ENCODE data around the gene FURIN. TPM values are rescaled to one million over a fixed set of nuclear protein-coding genes. Genes with fewer than 3 reads are reported as not detected.

FURIN gene
- total and polyA plus RNA-seq, 9 of the 15 experiments (the other 6 are each of a cell fraction or from before 2014, with no cell fraction given): 0.92 to 99.9 (median 34.8) TPM

GRCh38 chr15:90901175-90902039 lies 33.0 kb downstream of the FURIN start (continued):
- no peak for TF ChIP-seq CEBPZ (IDR thresholded peaks at IDR 0.05; ENCODE audit: borderline replicate concordance, low read depth, low read length)
- peak; percentile 94 for TF ChIP-seq ZKSCAN8 (CRISPR knock-in tag; IDR thresholded peaks at IDR 0.05)
- peak; percentile 32; the same call in 1 of the 2 replicates for TF ChIP-seq ZBTB34 (CRISPR knock-in tag; IDR thresholded peaks at IDR 0.05)
- TF ChIP-seq BRD9 (IDR thresholded peaks at IDR 0.05; ENCODE audit: low read depth, partially characterized antibody): no peak
- TF ChIP-seq MAFF (IDR thresholded peaks at IDR 0.05; ENCODE audit: low read length): peak; percentile 40; the same call in 1 of the 2 replicates
- TF ChIP-seq MYNN (IDR thresholded peaks at IDR 0.05): peak; percentile 81
- no peak for TF ChIP-seq MYNN (CRISPR knock-in tag; IDR thresholded peaks at IDR 0.05)
- TF ChIP-seq SNRNP70 (optimal IDR thresholded peaks at IDR 0.05; ENCODE audit: low read depth, low read length): no peak
- TF ChIP-seq PBX2 (CRISPR knock-in tag; IDR thresholded peaks at IDR 0.05; ENCODE audit: low read depth): no peak
- peak; percentile 95 for TF ChIP-seq PBX2 (tag; conservative IDR thresholded peaks at IDR 0.05; ENCODE audit: low read depth)
- peak; percentile 70 for TF ChIP-seq ZNF239 (CRISPR knock-in tag; IDR thresholded peaks at IDR 0.05)
- no peak for TF ChIP-seq ZNF436 (CRISPR knock-in tag; IDR thresholded peaks at IDR 0.05)
- no peak for TF ChIP-seq PCBP1 (IDR thresholded peaks at IDR 0.05; ENCODE audit: low read depth, low read length, poor library complexity, severe bottlenecking)
- TF ChIP-seq PCBP2 (IDR thresholded peaks at IDR 0.05; ENCODE audit: low read depth, low read length, poor library complexity, severe bottlenecking): no peak
- peak; percentile 95 for TF ChIP-seq ZNF584 (CRISPR knock-in tag; IDR thresholded peaks at IDR 0.05; ENCODE audit: low read depth)
- TF ChIP-seq SMARCB1 (IDR thresholded peaks at IDR 0.05; ENCODE audit: insufficient read length, low read depth): peak; percentile 21
- TF ChIP-seq SP1 (CRISPR knock-in tag; IDR thresholded peaks at IDR 0.05): no peak
- TF ChIP-seq KHSRP (IDR thresholded peaks at IDR 0.05): peak; percentile 96
- peak; percentile 99 for TF ChIP-seq FOXM1 (IDR thresholded peaks at IDR 0.05; ENCODE audit: low read depth)
- no peak for TF ChIP-seq FOXM1 (CRISPR knock-in tag; IDR thresholded peaks at IDR 0.05; ENCODE audit: low read depth)
- TF ChIP-seq ZNF445 (CRISPR knock-in tag; IDR thresholded peaks at IDR 0.05; ENCODE audit: low read depth): no peak

Data from K562 (cell line).